ENCODE data around the gene ASB8. TPM values are rescaled to one million over a fixed set of nuclear protein-coding genes. Genes with fewer than 3 reads are reported as not detected.

Gene ASB8
- total and polyA plus RNA-seq, 12 donors: 24.9 to 103 (median 83.7) TPM

- H3K27me3 ChIP-seq: peaks cover 0 to 40% (median 20%) of the 10 kb centered on the region in 7 donors
- ATAC-seq: no peak
These were observed 30.8 kb upstream of the ASB8 start for GRCh38 chr12:48187916-48188695.

GRCh38 chr12:48185181-48185919 lies 28.0 kb upstream of the ASB8 start:
- peaks cover 0 to 62% (median 41%) of the 10 kb centered on the region in 7 donors for H3K27me3 ChIP-seq
- H3K36me3 ChIP-seq: no peaks in the 10 kb centered on the region
- intact Hi-C loops (cut with DNase I): loop anchor here in 1 of 10 donors (10.0 kb wide), 1 partner anchor 439 kb away; no protein-coding TSS in a partner anchor
- TF ChIP-seq CTCF (IDR thresholded peaks at IDR 0.05): no peak
- no peaks in the 10 kb centered on the region for H3K9me3 ChIP-seq
- no peak for DNase-seq
- no peak for ATAC-seq
- WGBS, 2 donors: 69 to 70% methylated on average over 10 of the region's 10 CpGs
- H3K4me1 ChIP-seq: peaks cover 0 to 28% (median 22%) of the 10 kb centered on the region in 9 donors
- no peak overlapping the region for H3K27ac ChIP-seq
- H3K4me3 ChIP-seq: peak overlapping the region in 3 of 10 donors; percentile 63 to 89 (median 71)

More at GRCh38 chr12:48187916-48188695, 30.8 kb upstream of the ASB8 start:
- no peak for TF ChIP-seq CTCF (IDR thresholded peaks at IDR 0.05)
- no peak for DNase-seq
- no peak overlapping the region for H3K4me3 ChIP-seq
- no peaks in the 10 kb centered on the region for H3K9me3 ChIP-seq
- H3K27ac ChIP-seq: no peak overlapping the region
- peaks cover 0 to 21% (median 13%) of the 10 kb centered on the region in 9 donors for H3K4me1 ChIP-seq
- H3K36me3 ChIP-seq: no peaks in the 10 kb centered on the region
- intact Hi-C loops (cut with DNase I): loop anchor here in 1 of 10 donors (10.0 kb wide), 1 partner anchor 437 kb away; no protein-coding TSS in a partner anchor
- 87 to 88% methylated on average over 10 of the region's 10 CpGs for WGBS, 2 donors

DNA sequence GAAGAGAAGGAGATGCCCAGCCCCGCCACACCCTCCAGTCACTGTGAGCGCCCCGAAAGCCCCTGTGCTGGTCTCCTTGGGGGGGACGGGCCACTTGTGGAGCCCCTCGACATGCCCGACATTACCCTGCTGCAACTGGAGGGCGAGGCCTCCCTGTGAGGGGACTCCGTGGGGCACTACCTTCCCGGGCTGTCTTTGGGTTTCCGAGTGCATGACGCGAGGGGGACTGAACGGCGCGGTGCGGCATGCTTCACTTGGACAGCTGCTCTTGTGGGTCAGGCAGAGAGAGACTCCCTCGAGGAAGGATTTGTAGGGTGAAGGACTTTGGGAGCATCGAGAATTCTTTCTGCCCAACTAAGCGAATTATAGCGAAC lies 27.2 kb upstream of the ASB8 start:
- H3K27ac ChIP-seq: peak overlapping the region in 1 of 10 donors; percentile 54

More for the DNA sequence above, 27.2 kb upstream of the ASB8 start:
- DNase-seq (no peak), ATAC-seq (no peak)
- 7% methylated on average over 20 of the region's 20 CpGs for WGBS, 2 donors
- H3K9me3 ChIP-seq: no peaks in the 10 kb centered on the region
- intact Hi-C loops (cut with DNase I): loop anchor here in 1 of 10 donors (10.0 kb wide), 1 partner anchor 440 kb away; no protein-coding TSS in a partner anchor
- peaks cover 0 to 64% (median 49%) of the 10 kb centered on the region in 7 donors for H3K27me3 ChIP-seq
- peaks cover 0 to 27% (median 22%) of the 10 kb centered on the region in 9 donors for H3K4me1 ChIP-seq
- no peak for TF ChIP-seq CTCF (IDR thresholded peaks at IDR 0.05)
- peak overlapping the region in 9 of 10 donors; percentile 48 to 89 (median 69) for H3K4me3 ChIP-seq
- no peaks in the 10 kb centered on the region for H3K36me3 ChIP-seq

All from heart right ventricle (tissue), 16 donors.